Measurements from ENCODE around the gene MYO16. TPM values are rescaled to one million over a fixed set of nuclear protein-coding genes. Genes with fewer than 3 reads are reported as not detected.

The MYO16 gene
- total and polyA plus RNA-seq, 8 donors, result 0.03 to 0.47 (median 0.16) TPM

DNA sequence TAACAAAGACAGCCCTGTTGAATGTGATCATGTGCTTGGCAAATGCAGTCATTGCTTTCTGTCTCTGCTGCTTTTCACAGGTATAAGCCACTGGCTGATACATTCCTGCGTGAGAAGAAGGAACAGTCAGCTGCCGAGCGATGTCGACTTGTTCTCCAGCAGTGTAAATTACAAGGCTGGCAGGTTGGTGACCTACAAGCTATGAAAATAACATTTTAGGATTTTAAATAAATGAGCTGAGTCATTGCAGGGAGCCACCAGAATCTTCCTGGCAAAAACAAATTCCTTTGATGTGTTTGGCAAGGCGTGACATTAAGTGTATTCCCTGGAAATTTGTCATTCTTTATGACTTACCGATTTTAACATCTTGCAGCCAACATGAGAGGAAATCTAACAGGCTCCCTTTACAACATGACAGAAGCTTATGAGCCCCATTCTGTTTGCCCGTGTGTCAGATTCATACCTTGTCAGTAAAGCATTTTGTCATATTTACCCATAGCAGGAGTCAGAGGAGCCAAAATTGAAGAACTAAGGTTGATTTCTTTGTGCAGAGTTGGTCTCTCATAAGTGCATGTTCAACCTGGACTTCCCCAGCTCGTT, 471.4 kb downstream of the MYO16 start:
- Histone ChIP-seq H3K27me3 (no peaks in the 10 kb centered on the region), H3K36me3 (no peaks in the 10 kb centered on the region), H3K27ac (no peak overlapping the region), H3K4me1 (no peaks in the 10 kb centered on the region), H3K9me3 (no peaks in the 10 kb centered on the region), H3K4me3 (no peak overlapping the region)
- no peak for ATAC-seq
- FAIRE-seq, result no peak
- TF ChIP-seq, protein P1, sequence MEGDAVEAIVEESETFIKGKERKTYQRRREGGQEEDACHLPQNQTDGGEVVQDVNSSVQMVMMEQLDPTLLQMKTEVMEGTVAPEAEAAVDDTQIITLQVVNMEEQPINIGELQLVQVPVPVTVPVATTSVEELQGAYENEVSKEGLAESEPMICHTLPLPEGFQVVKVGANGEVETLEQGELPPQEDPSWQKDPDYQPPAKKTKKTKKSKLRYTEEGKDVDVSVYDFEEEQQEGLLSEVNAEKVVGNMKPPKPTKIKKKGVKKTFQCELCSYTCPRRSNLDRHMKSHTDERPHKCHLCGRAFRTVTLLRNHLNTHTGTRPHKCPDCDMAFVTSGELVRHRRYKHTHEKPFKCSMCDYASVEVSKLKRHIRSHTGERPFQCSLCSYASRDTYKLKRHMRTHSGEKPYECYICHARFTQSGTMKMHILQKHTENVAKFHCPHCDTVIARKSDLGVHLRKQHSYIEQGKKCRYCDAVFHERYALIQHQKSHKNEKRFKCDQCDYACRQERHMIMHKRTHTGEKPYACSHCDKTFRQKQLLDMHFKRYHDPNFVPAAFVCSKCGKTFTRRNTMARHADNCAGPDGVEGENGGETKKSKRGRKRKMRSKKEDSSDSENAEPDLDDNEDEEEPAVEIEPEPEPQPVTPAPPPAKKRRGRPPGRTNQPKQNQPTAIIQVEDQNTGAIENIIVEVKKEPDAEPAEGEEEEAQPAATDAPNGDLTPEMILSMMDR (IDR thresholded peaks at IDR 0.05), result no peak
- intact Hi-C loops (cut with DNase I), result no loop called here
- WGBS, 2 donors, result 43 to 53% methylated on average over 8 of the region's 8 CpGs
- no peak for DNase-seq

DNA sequence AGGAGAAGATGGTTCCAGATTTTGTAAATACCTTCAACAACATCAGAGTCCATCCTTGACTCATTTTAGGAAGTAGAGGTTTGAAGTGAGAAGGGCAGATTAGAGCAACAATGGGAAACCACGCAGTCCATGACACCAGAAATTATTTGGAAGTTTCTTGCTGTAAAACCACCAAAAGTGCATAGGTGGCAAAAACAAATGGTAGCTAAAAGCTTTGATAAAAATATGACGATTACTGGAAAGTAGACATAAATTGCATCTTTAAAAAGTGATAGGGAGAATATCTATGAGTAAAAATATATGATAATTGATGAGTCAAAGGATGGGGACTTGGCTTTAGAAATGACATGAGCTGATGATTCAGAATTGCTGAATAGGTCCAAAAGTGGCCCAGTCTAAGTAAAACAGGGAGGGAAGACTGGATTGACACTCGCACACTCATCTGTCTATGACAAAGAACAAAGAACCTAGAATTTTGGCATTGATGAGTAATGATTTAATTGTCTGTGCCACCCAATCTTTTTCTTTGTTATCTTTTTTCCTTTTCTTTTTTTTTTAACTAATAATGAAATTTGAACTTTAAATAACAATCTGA, 472.2 kb downstream of the MYO16 start:
- TF ChIP-seq, protein P1 (IDR thresholded peaks at IDR 0.05), result no peak
- no peak for DNase-seq
- intact Hi-C loops (cut with DNase I), result no loop called here
- Histone ChIP-seq H3K4me3 (no peak overlapping the region), H3K36me3 (no peaks in the 10 kb centered on the region), H3K27me3 (no peaks in the 10 kb centered on the region), H3K9me3 (no peaks in the 10 kb centered on the region), H3K27ac (no peak overlapping the region), H3K4me1 (no peaks in the 10 kb centered on the region)
- 64 to 81% methylated on average over 3 of the region's 3 CpGs for WGBS, 2 donors
- no peak for ATAC-seq
- no peak for FAIRE-seq

DNA sequence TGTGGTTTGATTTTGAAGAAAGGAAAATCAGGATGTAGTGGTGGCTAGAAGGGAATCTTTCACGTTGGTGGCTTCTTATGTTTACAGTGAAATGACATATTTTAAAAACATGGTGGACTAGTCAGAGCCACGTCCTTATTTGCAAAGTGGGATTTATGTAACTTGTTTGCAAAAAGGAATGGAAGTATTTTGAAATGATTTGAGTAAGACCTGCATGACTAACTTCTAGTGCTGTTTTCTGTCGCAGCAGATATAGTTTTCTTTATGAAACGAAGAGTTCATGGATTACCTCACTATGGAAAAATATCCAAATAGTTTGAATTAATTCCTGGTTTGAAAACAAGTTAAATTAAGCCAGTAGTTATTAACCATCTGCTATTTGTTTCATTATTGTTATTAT, 476.5 kb downstream of the MYO16 start:
- Histone ChIP-seq H3K4me3 (no peak overlapping the region), H3K27me3 (no peaks in the 10 kb centered on the region), H3K4me1 (no peaks in the 10 kb centered on the region), H3K27ac (no peak overlapping the region), H3K36me3 (no peaks in the 10 kb centered on the region), H3K9me3 (no peaks in the 10 kb centered on the region)
- FAIRE-seq, result no peak
- WGBS, 2 donors, result 54 to 59% methylated on average over 4 of the region's 4 CpGs
- intact Hi-C loops (cut with DNase I), result no loop called here
- TF ChIP-seq, protein P1 (IDR thresholded peaks at IDR 0.05), result no peak
- no peak for DNase-seq
- ATAC-seq, result no peak

DNA sequence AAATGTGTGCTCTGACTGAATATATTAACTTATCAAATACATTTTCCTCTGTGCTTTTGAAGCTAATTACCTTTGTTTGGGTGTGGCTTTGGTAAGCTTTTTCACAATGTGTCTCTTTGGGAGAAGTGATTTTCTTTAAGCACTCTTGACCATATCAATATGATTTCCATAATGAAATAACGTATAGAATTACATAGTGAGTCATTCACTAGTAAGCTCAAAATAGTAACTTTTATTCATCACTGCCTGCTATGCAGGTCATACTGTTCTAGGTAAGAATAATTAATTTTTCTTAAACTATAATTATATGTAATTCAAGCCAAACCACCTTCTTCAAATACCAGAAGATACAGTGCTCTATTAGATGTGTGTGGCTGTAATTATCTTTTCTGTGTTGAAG, 480.7 kb downstream of the MYO16 start:
- Histone ChIP-seq H3K9me3 (no peaks in the 10 kb centered on the region), H3K27me3 (no peaks in the 10 kb centered on the region), H3K36me3 (no peaks in the 10 kb centered on the region), H3K27ac (no peak overlapping the region), H3K4me3 (no peak overlapping the region), H3K4me1 (no peaks in the 10 kb centered on the region)
- no peak for DNase-seq
- TF ChIP-seq, protein P1 (IDR thresholded peaks at IDR 0.05), result no peak
- WGBS, 2 donors, result 50 to 54% methylated on average over 1 of the region's 1 CpG
- FAIRE-seq, result no peak
- intact Hi-C loops (cut with DNase I), result no loop called here
- no peak for ATAC-seq

DNA sequence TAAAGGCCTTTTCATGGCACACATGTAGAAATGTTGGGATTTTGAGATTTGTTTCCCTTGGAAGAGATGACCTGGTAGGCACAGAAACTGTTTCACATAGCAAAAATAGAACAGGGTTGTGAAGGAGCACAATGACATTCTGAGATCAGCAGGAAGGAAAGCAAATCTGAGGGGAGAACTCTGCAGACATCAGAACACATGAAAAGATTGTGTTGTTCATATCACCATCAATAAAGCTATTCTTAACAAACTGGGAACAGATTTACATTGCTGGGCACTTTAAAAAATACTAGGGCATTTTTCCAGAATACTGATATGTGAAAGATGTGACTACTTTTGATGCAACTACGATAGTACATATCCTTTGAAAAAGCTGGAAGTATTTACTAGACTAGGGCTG, 481.7 kb downstream of the MYO16 start:
- intact Hi-C loops (cut with DNase I), result no loop called here
- ATAC-seq (no peak), FAIRE-seq (no peak), DNase-seq (no peak)
- H3K4me1 ChIP-seq, result no peaks in the 10 kb centered on the region
- TF ChIP-seq, protein P1 (IDR thresholded peaks at IDR 0.05), result no peak
- 55 to 70% methylated on average over 1 of the region's 1 CpG for WGBS, 2 donors
- H3K36me3 ChIP-seq, result no peaks in the 10 kb centered on the region
- no peak overlapping the region for H3K27ac ChIP-seq
- H3K27me3 ChIP-seq, result no peaks in the 10 kb centered on the region
- no peaks in the 10 kb centered on the region for H3K9me3 ChIP-seq
- H3K4me3 ChIP-seq, result no peak overlapping the region
